Measurements from ENCODE around the gene SELENOH. TPM values are rescaled to one million over a fixed set of nuclear protein-coding genes. Genes with fewer than 3 reads are reported as not detected.

SELENOH gene
- total RNA-seq, 4 donors from 2014 or later: 75.2 to 166 (median 112) TPM

DNA sequence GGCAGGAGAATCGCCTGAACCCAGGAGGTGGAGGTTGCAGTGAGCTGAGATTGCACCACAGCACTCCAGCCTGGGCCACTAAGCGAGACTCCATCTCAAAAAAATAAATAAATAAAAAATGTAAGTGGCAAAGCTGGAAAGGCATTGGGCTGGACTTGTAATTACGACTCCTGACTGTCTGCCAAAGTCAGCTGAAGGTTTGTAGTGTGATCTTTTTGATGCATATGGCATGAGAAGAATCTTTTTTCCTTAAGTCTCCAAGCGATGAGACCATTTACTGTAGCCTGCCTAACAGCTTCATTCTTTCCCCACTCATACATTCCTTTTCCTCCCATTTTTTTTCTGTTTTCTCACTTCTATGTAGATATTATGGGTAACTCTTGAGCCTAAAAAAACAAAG, 45.1 kb downstream of the SELENOH start:
- Histone ChIP-seq H3K4me1 (peaks cover 43 to 100% (median 71%) of the 10 kb centered on the region in 3 donors), H3K27ac (peak overlapping the region; percentile 64 to 92 (median 80)), H3K4me3 (no peak overlapping the region), H3K9me3 (no peaks in the 10 kb centered on the region), H3K36me3 (peaks cover 0 to 31% (median 0%) of the 10 kb centered on the region in 3 donors), H3K27me3 (no peaks in the 10 kb centered on the region)
- TF ChIP-seq POLR2A (IDR thresholded peaks at IDR 0.05): no peak
- TF ChIP-seq, protein P1, sequence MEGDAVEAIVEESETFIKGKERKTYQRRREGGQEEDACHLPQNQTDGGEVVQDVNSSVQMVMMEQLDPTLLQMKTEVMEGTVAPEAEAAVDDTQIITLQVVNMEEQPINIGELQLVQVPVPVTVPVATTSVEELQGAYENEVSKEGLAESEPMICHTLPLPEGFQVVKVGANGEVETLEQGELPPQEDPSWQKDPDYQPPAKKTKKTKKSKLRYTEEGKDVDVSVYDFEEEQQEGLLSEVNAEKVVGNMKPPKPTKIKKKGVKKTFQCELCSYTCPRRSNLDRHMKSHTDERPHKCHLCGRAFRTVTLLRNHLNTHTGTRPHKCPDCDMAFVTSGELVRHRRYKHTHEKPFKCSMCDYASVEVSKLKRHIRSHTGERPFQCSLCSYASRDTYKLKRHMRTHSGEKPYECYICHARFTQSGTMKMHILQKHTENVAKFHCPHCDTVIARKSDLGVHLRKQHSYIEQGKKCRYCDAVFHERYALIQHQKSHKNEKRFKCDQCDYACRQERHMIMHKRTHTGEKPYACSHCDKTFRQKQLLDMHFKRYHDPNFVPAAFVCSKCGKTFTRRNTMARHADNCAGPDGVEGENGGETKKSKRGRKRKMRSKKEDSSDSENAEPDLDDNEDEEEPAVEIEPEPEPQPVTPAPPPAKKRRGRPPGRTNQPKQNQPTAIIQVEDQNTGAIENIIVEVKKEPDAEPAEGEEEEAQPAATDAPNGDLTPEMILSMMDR (IDR thresholded peaks at IDR 0.05): no peak
- intact Hi-C loops (cut with DNase I): no loop called here
- DNase-seq: no peak
- 52 to 65% methylated on average over 4 of the region's 4 CpGs for WGBS, 2 donors

DNA sequence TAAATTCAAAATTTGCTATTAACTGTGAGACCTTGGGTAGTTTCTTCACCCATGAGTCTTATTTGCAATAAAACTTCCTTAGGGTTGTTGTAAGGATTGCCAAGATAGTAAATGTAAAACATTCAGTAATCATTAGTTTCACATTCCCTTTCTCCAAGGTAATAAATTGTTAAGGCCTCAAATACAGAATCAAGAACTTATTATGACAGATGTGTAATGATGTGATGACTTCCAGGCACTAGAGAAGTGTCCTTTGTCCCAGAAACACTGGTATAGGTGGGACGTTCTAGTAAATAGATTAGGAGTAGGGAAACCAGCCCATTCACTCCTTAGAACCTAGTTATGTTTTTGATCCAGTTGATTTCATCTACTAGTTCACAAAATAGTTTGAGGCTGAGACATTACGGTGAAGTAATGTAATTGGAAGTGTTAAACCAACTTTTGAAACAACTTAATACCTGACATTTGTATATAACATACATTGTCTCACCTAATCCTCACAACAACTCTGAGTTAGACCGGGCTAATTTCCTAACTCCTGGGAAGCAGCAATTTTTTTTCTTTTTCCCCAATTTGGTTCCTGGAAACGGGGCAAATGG, 45.8 kb downstream of the SELENOH start:
- no peaks in the 10 kb centered on the region for H3K9me3 ChIP-seq
- H3K27me3 ChIP-seq: no peaks in the 10 kb centered on the region
- DNase-seq: no peak
- H3K4me1 ChIP-seq: peaks cover 45 to 100% (median 71%) of the 10 kb centered on the region in 3 donors
- no peak for TF ChIP-seq POLR2A (IDR thresholded peaks at IDR 0.05)
- TF ChIP-seq, protein P1 (IDR thresholded peaks at IDR 0.05): no peak
- WGBS, 2 donors: 33 to 52% methylated on average over 4 of the region's 4 CpGs
- peak overlapping the region; percentile 64 to 92 (median 80) for H3K27ac ChIP-seq
- peaks cover 0 to 38% (median 0%) of the 10 kb centered on the region in 3 donors for H3K36me3 ChIP-seq
- intact Hi-C loops (cut with DNase I): no loop called here
- H3K4me3 ChIP-seq: no peak overlapping the region

DNA sequence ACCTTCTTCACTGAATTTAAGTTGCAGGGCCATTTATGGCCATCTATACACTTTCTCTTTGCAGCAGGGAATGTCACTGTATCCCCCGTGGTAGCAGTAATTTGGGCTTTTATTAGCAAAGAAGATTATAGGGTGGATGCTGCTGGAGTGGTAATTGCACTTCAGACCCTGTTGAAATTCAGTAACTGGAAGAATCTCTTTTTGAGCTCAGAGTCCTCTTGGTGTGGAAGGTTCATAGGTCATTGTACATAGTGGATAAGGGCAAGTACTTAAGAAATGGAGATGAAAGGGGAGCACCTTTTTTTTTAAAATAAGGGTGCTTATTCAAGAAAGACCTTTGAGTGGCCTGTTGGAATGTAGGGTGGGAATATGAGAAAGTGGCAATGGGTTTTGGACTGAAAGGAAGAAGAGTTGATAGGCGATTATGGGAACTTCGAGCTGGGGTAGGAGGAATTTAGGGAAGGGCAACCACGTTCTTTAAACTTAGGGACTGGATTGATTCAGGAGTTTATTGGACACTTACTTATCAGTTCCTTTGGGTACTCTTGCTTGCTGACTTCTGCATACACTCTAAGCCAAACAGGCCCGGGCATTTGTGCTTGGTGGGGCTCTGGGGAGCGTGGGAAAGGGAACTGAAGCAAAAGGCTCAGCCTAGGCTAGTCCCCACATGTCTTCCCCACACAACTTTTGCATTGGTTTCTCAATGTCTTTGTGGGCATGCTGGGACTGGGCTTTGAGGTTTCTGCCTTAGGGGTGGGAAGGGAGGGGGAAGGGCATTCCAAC, 46.8 kb downstream of the SELENOH start:
- Histone ChIP-seq H3K4me1 (peaks cover 50 to 100% (median 71%) of the 10 kb centered on the region in 3 donors), H3K27me3 (no peaks in the 10 kb centered on the region), H3K4me3 (peak overlapping the region in 1 of 4 donors; percentile 9), H3K27ac (peak overlapping the region; percentile 64 to 92 (median 80)), H3K9me3 (no peaks in the 10 kb centered on the region), H3K36me3 (peaks cover 0 to 36% (median 0%) of the 10 kb centered on the region in 3 donors)
- intact Hi-C loops (cut with DNase I): no loop called here
- TF ChIP-seq, protein P1 (IDR thresholded peaks at IDR 0.05): no peak
- no peak for TF ChIP-seq POLR2A (IDR thresholded peaks at IDR 0.05)
- WGBS, 2 donors: 14 to 51% methylated on average over 4 to 6 of the region's 6 CpGs
- no peak for DNase-seq

DNA sequence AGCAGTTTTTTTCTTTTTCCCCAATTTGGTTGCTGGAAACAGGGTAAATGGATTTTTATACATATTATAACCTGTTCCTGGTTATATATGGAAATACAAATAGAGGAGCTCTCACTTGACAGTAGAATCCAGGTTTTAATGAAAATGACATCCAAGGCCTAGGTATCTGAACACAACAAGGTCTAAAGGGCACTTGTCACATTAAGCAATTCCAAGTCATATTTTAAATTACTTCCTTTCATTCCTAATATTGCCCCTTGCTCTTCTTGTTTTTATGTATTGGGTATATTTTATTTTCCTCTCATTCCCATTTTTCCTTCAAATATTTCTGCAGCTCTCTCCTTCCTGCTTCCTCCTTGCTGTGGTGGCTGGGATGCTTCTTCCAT, 47.4 kb downstream of the SELENOH start:
- Histone ChIP-seq H3K36me3 (peaks cover 0 to 34% (median 0%) of the 10 kb centered on the region in 3 donors), H3K27me3 (no peaks in the 10 kb centered on the region), H3K4me3 (no peak overlapping the region), H3K27ac (peak overlapping the region; percentile 2 to 92 (median 80)), H3K9me3 (no peaks in the 10 kb centered on the region), H3K4me1 (peaks cover 48 to 100% (median 73%) of the 10 kb centered on the region in 3 donors)
- DNase-seq: no peak
- no peak for TF ChIP-seq POLR2A (IDR thresholded peaks at IDR 0.05)
- TF ChIP-seq, protein P1 (IDR thresholded peaks at IDR 0.05): no peak
- intact Hi-C loops (cut with DNase I): no loop called here

All from esophagus squamous epithelium (tissue), 5 donors.